SU-DHL-6 (cell line): ENCODE data around the gene ATN1.
"Not testable (repeated sequence)": the region's sequence is repeated elsewhere in the genome, so short reads cannot be mapped to it uniquely, and the experiment has no call there.

ENCODE experiments used
- H2AFZ ChIP-seq: fragments of 200-600 bp; sonication (generic); 2 replicates; pipeline ENCODE4 v1.6.1; 2014; ENCODE audit warnings: low read depth, mild to moderate bottlenecking, moderate library complexity, mixed read lengths, antibody characterized with exemption, low read length; ENCODE audit not compliant: severe bottlenecking
- H3F3A ChIP-seq: fragments of 200-600 bp; shearing (Covaris generic); 2 replicates; pipeline ENCODE4 v1.6.0; 2016; ENCODE audit warnings: antibody characterized with exemption, mild to moderate bottlenecking; ENCODE audit not compliant: insufficient read depth
- H3K27ac ChIP-seq: fragments of 200-600 bp; sonication (generic); 2 replicates; pipeline ENCODE4 v1.5.1; 2016; ENCODE audit warnings: low read depth, mild to moderate bottlenecking, low read length, moderate library complexity, mixed read lengths
- H3K27me3 ChIP-seq: fragments of 200-600 bp; sonication (generic), shearing (Covaris generic); 2 replicates; pipeline ENCODE4 v1.6.0; 2014; ENCODE audit warnings: mild to moderate bottlenecking, low read length
- H3K36me3 ChIP-seq: fragments of 200-600 bp; sonication (generic); 2 replicates; pipeline ENCODE4 v1.6.1; 2014; ENCODE audit warnings: mild to moderate bottlenecking, low read length, mixed read lengths
- H3K4me2 ChIP-seq: fragments of 300-600, 200-600 bp; shearing (Covaris generic), sonication (generic); 2 replicates; pipeline ENCODE4 v1.6.0; 2014; ENCODE audit warnings: low read length, low read depth, mild to moderate bottlenecking; ENCODE audit not compliant: poor library complexity, severe bottlenecking
- H3K4me3 ChIP-seq: fragments of 200-600 bp; sonication (generic); 2 replicates; pipeline ENCODE4 v1.5.1; 2014; ENCODE audit warnings: antibody characterized with exemption, low read length, mild to moderate bottlenecking, mixed read lengths; ENCODE audit not compliant: insufficient read depth, poor library complexity, severe bottlenecking
- H3K79me2 ChIP-seq: fragments of 200-600 bp; sonication (generic); 2 replicates; pipeline ENCODE4 v1.6.1; 2014; ENCODE audit warnings: mild to moderate bottlenecking, low read length, moderate library complexity; ENCODE audit not compliant: insufficient read depth
- H3K9ac ChIP-seq: fragments of 200-600 bp; sonication (generic); 2 replicates; pipeline ENCODE4 v1.7.0; 2014; ENCODE audit warnings: mild to moderate bottlenecking, low read length
- H3K9me2 ChIP-seq: fragments of 200-600 bp; sonication (generic); replicated peaks from 2 replicates; pipeline ENCODE4 v1.6.1; 2014; ENCODE audit warnings: low read length; ENCODE audit not compliant: insufficient read depth
- H3K9me3 ChIP-seq: fragments of 200-600 bp; sonication (generic); 2 replicates; pipeline ENCODE4 v1.6.1; 2014; ENCODE audit warnings: low read length, mixed read lengths; ENCODE audit not compliant: insufficient read depth
- H4K20me1 ChIP-seq: fragments of 200-600 bp; sonication (generic); 2 replicates; pipeline ENCODE4 v1.6.1; 2014; ENCODE audit warnings: low read depth, mild to moderate bottlenecking, antibody characterized with exemption, low read length, moderate library complexity, mixed read lengths
- CTCF ChIP-seq: fragments of 200-600 bp; sonication (generic); IDR thresholded peaks from one replicate; pipeline ENCODE4 v1.5.1; 2017; ENCODE audit warnings: antibody characterized with exemption, mild to moderate bottlenecking, low read length, moderate library complexity; ENCODE audit not compliant: insufficient read depth, poor library complexity, severe bottlenecking
- EZH2phosphoT487 ChIP-seq: fragments of 200-600 bp; sonication (generic), shearing (Covaris generic); conservative IDR thresholded peaks from 2 replicates; pipeline ENCODE4 v1.6.1; 2018; ENCODE audit warnings: mild to moderate bottlenecking, antibody characterized with exemption, low read length, moderate library complexity, mixed read lengths

The ATN1 gene

GRCh38 chr12:6883683-6884082, 44.1 kb upstream of the ATN1 start:
- Histone ChIP-seq H3K9me2 (no peaks in the 10 kb centered on the region), H3K79me2 (no peaks in the 10 kb centered on the region), H3K36me3 (no peaks in the 10 kb centered on the region), H3K4me2 (no peak overlapping the region), H3K27ac (no peak overlapping the region), H3F3A (peaks cover 4% of the 10 kb centered on the region; the same call in 1 of the 2 replicates), H4K20me1 (no peaks in the 10 kb centered on the region), H3K4me3 (no peak overlapping the region), H3K27me3 (no peaks in the 10 kb centered on the region), H3K9me3 (no peaks in the 10 kb centered on the region), H3K9ac (no peak overlapping the region), H2AFZ (no peak overlapping the region)
- TF ChIP-seq CTCF = no peak
- TF ChIP-seq EZH2phosphoT487 = no peak

- H3K4me2 ChIP-seq = no peak overlapping the region
- no peaks in the 10 kb centered on the region for H3K27me3 ChIP-seq
- no peaks in the 10 kb centered on the region for H3K36me3 ChIP-seq
- no peak overlapping the region for H3K4me3 ChIP-seq
- no peaks in the 10 kb centered on the region for H3K9me2 ChIP-seq
- no peaks in the 10 kb centered on the region for H3K9me3 ChIP-seq
- H3F3A ChIP-seq = peaks cover 9% of the 10 kb centered on the region
- H3K79me2 ChIP-seq = no peaks in the 10 kb centered on the region
- no peak overlapping the region for H3K27ac ChIP-seq
- H3K9ac ChIP-seq = no peak overlapping the region
- H2AFZ ChIP-seq = no peak overlapping the region
- H4K20me1 ChIP-seq = no peaks in the 10 kb centered on the region
- TF ChIP-seq CTCF = no peak
- TF ChIP-seq EZH2phosphoT487 = no peak
Measured at GRCh38 chr12:6884539-6884938, 43.2 kb upstream of the ATN1 start.

- H3K79me2 ChIP-seq, H2AFZ ChIP-seq, H3K27me3 ChIP-seq, H3K36me3 ChIP-seq, H3K4me2 ChIP-seq, H3K9me2 ChIP-seq, H3K9me3 ChIP-seq, H3K9ac ChIP-seq, H3K4me3 ChIP-seq, H4K20me1 ChIP-seq, H3K27ac ChIP-seq: not testable (repeated sequence)
- H3F3A ChIP-seq = peaks cover 12% of the 10 kb centered on the region
Measured at GRCh38 chr12:6886206-6886999, 41.4 kb upstream of the ATN1 start.

GRCh38 chr12:6887460-6887859, 40.3 kb upstream of the ATN1 start:
- Histone ChIP-seq H4K20me1 (no peaks in the 10 kb centered on the region), H3K27ac (no peak overlapping the region), H3K27me3 (no peaks in the 10 kb centered on the region), H3F3A (peaks cover 12% of the 10 kb centered on the region), H3K9ac (no peak overlapping the region), H3K9me3 (no peaks in the 10 kb centered on the region), H3K9me2 (no peaks in the 10 kb centered on the region), H3K36me3 (no peaks in the 10 kb centered on the region), H3K4me3 (no peak overlapping the region), H3K79me2 (no peaks in the 10 kb centered on the region), H2AFZ (no peak overlapping the region), H3K4me2 (no peak overlapping the region)
- no peak for TF ChIP-seq EZH2phosphoT487
